GM19452 (cell line): Measurements from ENCODE around the gene PRDM1.

ENCODE experiments used
- ATAC-seq: cut with Tn5 transposase; IDR thresholded peaks from one replicate; pipeline ENCODE4 v1.9.1; 2021; ENCODE audit not compliant: unreplicated experiment

The PRDM1 gene

GRCh38 chr6:106085984-106086813 is at the start of gene PRDM1:
TSS of gene PRDM1 (plus strand) at chr6:106086336. CDS start at chr6:106086554, 218 bp downstream.
- peak; percentile 75 for ATAC-seq

DNA sequence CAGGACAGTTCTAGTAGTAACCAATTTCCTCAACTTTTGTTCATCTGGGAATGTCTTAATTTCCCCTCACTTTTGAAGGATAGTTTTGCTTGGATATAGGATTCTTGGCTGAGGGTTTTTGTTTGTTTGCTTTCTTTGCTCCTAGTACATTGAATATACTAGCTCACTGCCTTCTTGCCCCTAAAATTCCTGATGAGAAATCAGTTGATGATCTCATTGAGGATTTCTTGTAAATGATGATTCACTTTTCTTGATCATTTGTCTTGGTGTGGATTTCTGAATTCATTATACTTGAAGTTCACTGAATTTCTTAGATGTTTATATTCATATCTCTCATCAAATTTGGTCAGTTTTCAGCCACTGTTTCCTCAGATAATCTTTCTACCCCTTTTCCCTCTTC is 49.1 kb upstream of the PRDM1 start:
- ATAC-seq, result no peak

- no peak for ATAC-seq
Observed at GRCh38 chr6:106039897-106040592, 46.1 kb upstream of the PRDM1 start.

- ATAC-seq, result no peak
Observed at GRCh38 chr6:106044151-106044550, 42.0 kb upstream of the PRDM1 start.

DNA sequence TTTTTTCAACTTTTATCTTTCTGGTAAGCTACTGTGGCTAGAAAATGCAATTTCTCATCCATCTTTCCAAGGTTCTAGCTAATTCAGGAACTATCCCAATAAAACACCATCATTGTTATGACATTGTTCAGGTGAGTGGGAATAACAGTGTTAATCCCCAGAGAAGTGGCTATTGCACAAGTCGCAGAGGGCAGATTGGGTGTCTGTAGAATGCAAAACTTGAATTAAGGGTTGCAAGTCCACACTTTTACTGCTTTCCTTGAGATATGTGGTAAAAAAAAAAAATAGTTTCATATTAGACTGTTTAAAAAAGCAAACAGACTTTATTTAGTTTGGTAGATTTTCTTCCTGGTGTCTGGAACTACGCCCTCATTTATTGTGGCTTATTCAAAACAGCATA is 41.1 kb upstream of the PRDM1 start:
- no peak for ATAC-seq

DNA sequence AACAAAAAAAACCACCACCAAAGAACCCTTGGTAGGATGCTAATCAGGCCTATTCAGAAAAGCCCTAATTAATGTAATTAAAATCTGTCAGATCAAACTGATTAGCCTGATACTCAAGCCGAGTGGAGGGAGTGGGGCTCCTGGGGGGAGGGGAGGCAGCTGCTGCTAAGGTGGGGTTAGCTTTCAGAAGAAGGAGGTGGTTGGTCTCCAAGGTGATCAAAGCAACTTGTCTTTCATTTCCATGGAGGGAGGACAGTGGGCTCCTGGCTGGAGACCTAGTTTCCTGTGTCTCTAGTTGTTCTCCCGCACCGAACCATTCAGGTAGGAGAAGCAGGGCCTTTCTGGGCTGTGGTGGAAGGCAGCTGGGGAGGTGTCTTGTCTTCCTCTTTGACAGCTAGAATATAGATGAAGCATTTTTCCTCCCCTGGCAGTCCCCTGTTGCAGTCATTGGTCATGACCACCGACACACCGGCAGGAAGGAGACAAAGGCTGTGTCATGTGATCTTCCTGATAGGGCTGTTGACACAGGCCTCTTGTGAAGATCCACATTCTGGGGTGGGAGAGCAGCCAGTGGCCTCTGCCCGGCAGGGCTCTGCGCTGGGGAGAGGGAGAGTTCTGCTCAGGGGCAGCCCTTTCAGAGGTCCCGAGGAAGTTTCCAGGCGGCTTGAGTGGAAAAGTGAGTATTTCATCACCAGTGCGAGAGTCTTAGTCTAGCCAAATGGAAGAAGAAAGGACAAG is 39.9 kb upstream of the PRDM1 start:
- no peak for ATAC-seq

- no peak for ATAC-seq
Observed at GRCh38 chr6:106046854-106047200, 39.3 kb upstream of the PRDM1 start.

DNA sequence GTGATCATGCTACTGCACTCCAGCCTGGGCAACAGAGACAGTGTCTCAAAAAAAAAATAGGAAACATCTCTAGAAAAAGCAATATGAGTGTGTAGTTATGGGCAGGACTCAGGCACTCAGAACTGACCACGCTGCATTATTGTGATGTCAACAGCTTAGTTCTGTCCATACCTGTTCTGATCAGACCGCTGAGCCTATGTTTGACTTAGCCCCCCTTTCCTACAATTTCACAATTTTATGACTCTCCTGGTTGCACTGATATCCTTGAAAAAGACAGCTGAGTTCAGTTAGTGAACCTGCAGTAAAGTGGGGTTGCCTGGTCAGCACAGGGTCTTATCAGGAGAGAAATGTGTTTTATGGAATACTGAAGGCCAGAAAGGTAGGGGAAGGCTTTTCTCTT is 37.8 kb upstream of the PRDM1 start:
- no peak for ATAC-seq

GRCh38 chr6:106050538-106050937 is 35.6 kb upstream of the PRDM1 start:
- ATAC-seq, result no peak

DNA sequence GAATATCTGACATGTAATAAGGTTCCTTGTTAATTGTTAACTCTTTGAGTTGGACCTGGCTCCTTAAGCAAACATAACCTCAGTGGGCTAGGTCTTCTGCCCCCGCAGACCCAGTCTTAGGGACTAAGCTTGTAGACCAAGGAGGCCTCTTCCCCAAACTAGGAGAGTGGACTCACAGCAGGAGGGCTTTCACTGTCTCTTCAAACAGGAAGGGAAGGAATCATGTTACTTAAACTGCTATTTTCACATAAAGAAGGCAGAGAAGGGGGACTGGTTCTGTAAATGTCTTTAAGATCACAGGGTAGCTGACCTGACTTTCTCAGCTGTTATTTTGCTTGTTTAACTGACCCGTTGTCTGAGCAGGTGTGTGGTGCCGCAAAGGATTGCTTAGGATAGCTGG is 34.9 kb upstream of the PRDM1 start:
- ATAC-seq, result no peak

- ATAC-seq, result no peak
Observed at GRCh38 chr6:106053484-106054205, 32.5 kb upstream of the PRDM1 start.

- no peak for ATAC-seq
Observed at GRCh38 chr6:106055489-106055888, 30.6 kb upstream of the PRDM1 start.

- no peak for ATAC-seq
Observed at GRCh38 chr6:106056060-106056745, 29.9 kb upstream of the PRDM1 start.

DNA sequence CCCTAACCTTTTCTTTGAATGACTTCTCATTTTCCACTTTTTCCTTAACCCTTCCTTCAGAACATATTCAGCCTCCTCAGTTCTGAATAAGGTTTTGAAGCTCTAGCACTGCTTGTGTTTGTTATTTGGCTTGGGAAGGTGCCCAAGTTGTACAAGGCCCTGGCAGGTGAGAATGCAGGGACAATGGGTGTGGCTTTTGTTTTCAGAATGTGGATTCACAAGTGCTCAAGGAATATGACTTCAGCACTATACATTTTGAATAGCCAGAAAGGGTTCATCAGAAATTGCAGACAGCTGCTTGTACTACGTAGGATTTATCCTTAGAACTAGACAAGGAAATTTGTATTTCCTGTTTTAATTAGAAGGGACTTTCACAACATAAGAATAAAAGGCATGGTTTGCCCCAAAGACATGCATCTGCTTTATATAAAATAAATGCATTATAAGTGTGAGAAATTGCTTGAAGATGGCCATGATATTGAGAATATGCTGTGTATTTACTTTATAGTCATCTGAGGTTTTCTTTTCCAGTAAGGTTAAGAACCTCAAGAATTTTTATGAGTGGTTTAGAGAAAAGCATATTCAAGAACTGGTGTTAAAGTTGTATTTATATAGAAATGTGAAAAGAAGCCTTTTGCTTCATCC is 29.3 kb upstream of the PRDM1 start:
- ATAC-seq, result no peak

GRCh38 chr6:106059331-106059730 is 26.8 kb upstream of the PRDM1 start:
- no peak for ATAC-seq

DNA sequence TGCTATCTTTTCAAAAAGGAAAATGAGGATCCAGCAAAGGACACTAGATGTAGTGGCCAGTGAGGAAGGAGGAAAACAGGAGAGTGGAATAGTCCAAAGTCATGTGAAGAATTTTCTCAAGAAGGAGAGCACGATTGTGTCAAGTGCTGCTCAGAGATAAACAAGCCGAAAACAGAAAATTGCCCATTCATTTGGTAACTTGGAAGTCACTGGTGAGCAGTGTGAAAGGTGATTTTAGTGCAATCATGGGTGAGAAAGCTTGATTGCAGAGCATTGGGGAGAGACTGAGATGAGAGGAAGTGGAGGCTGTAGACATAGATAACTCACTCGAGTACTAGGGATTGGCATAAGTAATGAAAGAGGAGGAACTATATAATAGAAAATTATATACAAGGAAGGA is 26.0 kb upstream of the PRDM1 start:
- ATAC-seq, result no peak

DNA sequence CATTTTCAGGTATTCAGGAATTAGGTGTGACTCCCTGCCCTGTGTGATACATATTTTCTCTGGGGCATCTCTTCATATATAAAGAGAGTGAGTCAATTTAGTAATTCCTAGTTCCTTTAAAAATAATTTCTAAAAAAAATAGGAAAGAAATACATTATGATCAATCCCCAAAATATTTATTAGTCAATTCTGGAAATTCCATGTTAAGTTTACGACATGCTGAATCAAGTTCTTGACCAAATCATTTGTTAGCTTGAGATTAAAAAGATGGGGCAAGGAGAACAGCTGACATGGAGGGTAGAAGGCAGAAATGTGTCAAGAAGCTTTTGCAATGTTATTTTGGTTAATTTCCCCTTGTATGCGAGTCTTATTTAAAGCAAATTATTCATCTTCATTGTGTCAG is 22.7 kb upstream of the PRDM1 start:
- no peak for ATAC-seq

DNA sequence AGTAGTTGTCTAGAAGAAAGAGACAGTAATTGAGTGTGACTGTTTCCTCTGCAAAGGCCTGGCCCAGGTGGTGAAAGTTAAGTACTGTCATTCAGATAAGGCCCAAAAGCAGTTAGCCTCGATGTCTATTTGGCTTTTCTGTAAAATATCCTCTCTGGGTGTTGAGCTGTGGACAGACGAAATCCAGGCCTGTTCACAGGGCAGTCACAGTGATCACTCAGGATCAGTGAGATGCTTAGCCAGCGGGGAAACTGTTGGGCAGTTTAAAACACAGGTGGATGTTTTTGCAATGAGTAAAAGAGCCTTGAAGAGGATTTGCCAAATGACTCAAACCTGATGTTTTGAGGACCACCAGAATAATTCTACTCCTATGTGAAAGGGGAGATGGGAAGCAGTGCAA is 22.0 kb upstream of the PRDM1 start:
- ATAC-seq, result no peak

GRCh38 chr6:106064756-106065155 is 21.4 kb upstream of the PRDM1 start:
- no peak for ATAC-seq

DNA sequence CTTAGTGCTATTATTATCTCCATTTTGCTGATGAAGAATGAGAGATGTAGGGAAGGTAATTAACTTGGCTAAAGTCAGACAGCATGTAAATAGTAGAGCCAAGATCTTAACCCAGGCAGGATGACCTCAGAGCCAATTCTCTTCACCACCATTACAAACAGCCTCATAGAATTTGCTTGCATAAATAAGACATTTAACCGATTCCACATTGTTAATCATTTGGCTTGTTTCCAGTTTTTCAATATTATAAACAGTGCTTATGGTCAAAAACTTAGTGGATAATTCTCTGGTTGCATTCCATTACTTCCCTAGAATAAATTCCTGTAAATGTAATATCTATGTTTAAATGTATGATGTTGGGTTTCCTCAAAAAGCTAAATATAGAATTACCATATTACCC is 19.1 kb upstream of the PRDM1 start:
- no peak for ATAC-seq
